ENCODE data around the gene ANKRD33B. TPM values are rescaled to one million over a fixed set of nuclear protein-coding genes. Genes with fewer than 3 reads are reported as not detected.

Gene ANKRD33B
- total and polyA plus RNA-seq, 9 of the 15 experiments (the other 6 are each of a cell fraction or from before 2014, with no cell fraction given), result 0.10 to 1.7 (median 0.40) TPM

DNA sequence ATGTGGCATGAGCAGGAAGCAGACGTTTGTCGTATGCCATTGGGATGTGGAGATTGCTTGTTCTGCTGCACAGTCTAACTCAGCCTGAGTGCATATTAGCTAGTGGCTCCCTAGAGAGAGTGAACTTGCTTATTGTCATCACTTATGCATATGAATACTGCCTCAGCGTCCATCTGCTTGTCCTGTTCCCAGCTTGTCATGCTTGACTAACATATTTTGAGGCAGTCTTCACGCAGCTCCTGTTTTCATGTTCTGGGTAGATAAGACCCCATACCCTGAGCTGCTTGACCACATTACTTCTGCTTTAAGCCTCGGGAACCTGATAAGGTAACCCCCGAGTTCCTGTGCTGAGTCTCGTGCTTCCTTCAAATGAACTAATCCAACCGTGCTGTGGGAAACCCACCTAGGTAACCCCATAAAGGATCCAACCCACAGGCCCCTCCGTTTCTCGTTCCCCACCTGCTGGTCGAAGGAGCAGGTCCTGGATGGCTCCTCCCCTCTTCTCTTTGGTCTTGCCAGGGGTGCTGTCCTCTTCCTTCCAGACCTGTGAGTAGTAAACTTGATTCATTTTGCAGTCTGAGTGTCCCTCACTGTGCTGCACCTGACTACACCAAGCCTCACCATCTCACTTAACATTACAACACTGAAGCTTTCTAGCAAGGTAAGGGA, 25.0 kb downstream of the ANKRD33B start (continued):
- TF ChIP-seq SOX6 (IDR thresholded peaks at IDR 0.05), result peak; percentile 97
- TF ChIP-seq DPF2 (IDR thresholded peaks at IDR 0.05), result peak; percentile 100
- TF ChIP-seq MTA2 (IDR thresholded peaks at IDR 0.05; ENCODE audit: low read depth), result peak; percentile 98
- TF ChIP-seq FOXM1 (IDR thresholded peaks at IDR 0.05; ENCODE audit: low read depth), result peak; percentile 95
- TF ChIP-seq FOXM1 (CRISPR knock-in tag; IDR thresholded peaks at IDR 0.05; ENCODE audit: low read depth), result no peak
- peak; percentile 92; the same call in 1 of the 2 replicates for TF ChIP-seq EZH2 (IDR thresholded peaks at IDR 0.05; ENCODE audit: borderline replicate concordance, low read depth, low read length)
- TF ChIP-seq CC2D1A (IDR thresholded peaks at IDR 0.05), result peak; percentile 96
- TF ChIP-seq, protein P1, sequence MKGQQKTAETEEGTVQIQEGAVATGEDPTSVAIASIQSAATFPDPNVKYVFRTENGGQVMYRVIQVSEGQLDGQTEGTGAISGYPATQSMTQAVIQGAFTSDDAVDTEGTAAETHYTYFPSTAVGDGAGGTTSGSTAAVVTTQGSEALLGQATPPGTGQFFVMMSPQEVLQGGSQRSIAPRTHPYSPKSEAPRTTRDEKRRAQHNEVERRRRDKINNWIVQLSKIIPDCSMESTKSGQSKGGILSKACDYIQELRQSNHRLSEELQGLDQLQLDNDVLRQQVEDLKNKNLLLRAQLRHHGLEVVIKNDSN (CRISPR knock-in tag; IDR thresholded peaks at IDR 0.05), result no peak; the same call in 1 of the 2 replicates
- TF ChIP-seq CCNT2 (IDR thresholded peaks at IDR 0.05; ENCODE audit: borderline replicate concordance, extremely low read depth, insufficient read length, low read depth, low read length), result peak; percentile 89
- TF ChIP-seq, protein P2, sequence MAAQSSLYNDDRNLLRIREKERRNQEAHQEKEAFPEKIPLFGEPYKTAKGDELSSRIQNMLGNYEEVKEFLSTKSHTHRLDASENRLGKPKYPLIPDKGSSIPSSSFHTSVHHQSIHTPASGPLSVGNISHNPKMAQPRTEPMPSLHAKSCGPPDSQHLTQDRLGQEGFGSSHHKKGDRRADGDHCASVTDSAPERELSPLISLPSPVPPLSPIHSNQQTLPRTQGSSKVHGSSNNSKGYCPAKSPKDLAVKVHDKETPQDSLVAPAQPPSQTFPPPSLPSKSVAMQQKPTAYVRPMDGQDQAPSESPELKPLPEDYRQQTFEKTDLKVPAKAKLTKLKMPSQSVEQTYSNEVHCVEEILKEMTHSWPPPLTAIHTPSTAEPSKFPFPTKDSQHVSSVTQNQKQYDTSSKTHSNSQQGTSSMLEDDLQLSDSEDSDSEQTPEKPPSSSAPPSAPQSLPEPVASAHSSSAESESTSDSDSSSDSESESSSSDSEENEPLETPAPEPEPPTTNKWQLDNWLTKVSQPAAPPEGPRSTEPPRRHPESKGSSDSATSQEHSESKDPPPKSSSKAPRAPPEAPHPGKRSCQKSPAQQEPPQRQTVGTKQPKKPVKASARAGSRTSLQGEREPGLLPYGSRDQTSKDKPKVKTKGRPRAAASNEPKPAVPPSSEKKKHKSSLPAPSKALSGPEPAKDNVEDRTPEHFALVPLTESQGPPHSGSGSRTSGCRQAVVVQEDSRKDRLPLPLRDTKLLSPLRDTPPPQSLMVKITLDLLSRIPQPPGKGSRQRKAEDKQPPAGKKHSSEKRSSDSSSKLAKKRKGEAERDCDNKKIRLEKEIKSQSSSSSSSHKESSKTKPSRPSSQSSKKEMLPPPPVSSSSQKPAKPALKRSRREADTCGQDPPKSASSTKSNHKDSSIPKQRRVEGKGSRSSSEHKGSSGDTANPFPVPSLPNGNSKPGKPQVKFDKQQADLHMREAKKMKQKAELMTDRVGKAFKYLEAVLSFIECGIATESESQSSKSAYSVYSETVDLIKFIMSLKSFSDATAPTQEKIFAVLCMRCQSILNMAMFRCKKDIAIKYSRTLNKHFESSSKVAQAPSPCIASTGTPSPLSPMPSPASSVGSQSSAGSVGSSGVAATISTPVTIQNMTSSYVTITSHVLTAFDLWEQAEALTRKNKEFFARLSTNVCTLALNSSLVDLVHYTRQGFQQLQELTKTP (IDR thresholded peaks at IDR 0.05; ENCODE audit: low read depth in 1 of 2, partially characterized antibody in 2 of 2), result peak; percentile 70 to 94
- peak; percentile 75; the same call in 1 of the 2 replicates for TF ChIP-seq ZNF197 (CRISPR knock-in tag; IDR thresholded peaks at IDR 0.05; ENCODE audit: low read depth)
- no peak for TF ChIP-seq NFATC3 (IDR thresholded peaks at IDR 0.05)
- TF ChIP-seq, protein P3, sequence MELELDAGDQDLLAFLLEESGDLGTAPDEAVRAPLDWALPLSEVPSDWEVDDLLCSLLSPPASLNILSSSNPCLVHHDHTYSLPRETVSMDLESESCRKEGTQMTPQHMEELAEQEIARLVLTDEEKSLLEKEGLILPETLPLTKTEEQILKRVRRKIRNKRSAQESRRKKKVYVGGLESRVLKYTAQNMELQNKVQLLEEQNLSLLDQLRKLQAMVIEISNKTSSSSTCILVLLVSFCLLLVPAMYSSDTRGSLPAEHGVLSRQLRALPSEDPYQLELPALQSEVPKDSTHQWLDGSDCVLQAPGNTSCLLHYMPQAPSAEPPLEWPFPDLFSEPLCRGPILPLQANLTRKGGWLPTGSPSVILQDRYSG (tag; conservative IDR thresholded peaks at IDR 0.05; ENCODE audit: low read depth), result peak; percentile 74
- TF ChIP-seq TAF1 (IDR thresholded peaks at IDR 0.05; ENCODE audit: control insufficient read depth, extremely low read depth, insufficient read depth, low read length, severe bottlenecking), result peak; percentile 40
- no peak for TF ChIP-seq TBP (optimal IDR thresholded peaks at IDR 0.05; ENCODE audit: low read depth, low read length)
- peak; percentile 96 for TF ChIP-seq ZEB2 (IDR thresholded peaks at IDR 0.05)
- TF ChIP-seq CHD2 (IDR thresholded peaks at IDR 0.05; ENCODE audit: low read depth, low read length), result 0 out of 2 replicates have a peak, but pooled peaks have one; percentile 29
- peak; percentile 17 for TF ChIP-seq CHD4 (IDR thresholded peaks at IDR 0.05; ENCODE audit: insufficient read depth, insufficient replicate concordance, low read depth, low read length, poor library complexity, severe bottlenecking)
- no peak for TF ChIP-seq SMARCB1 (IDR thresholded peaks at IDR 0.05; ENCODE audit: insufficient read length, low read depth)
- TF ChIP-seq RCOR1 (IDR thresholded peaks at IDR 0.05; ENCODE audit: borderline replicate concordance in 1 of 2, low read depth in 2 of 2, low read length in 2 of 2), result peak; percentile 89 to 98; a peak in 3 of 4 replicates
- TF ChIP-seq MAZ (CRISPR knock-in tag; conservative IDR thresholded peaks at IDR 0.05 in 1 of 2, IDR thresholded peaks at IDR 0.05 in 1 of 2), result peak; percentile 50 to 79; a peak in 3 of 4 replicates
- 0 out of 2 replicates have a peak, but pooled peaks have one; percentile 47 for TF ChIP-seq PHTF2 (CRISPR knock-in tag; IDR thresholded peaks at IDR 0.05)
- peak in 1 of 2 experiments; percentile 91; a peak in 2 of 3 replicates for TF ChIP-seq CBX3 (IDR thresholded peaks at IDR 0.05; ENCODE audit: borderline replicate concordance in 1 of 2, low read length in 2 of 2)

All from K562 (cell line).